Choroid plexus epithelial cell (primary cell): ENCODE data around the gene RPL39L.
A peak's percentile ranks its signal among the peaks of the same experiment; 100 is the strongest.

Source experiments
- DNase-seq: peaks from one replicate; pipeline ENCODE4 v3.0.0-alpha.2; 2010; ENCODE audit warnings: low read depth
- H3K4me3 ChIP-seq: 2 replicates; pipeline ENCODE4 v1.5.1; 2011; ENCODE audit warnings: low read depth, mild to moderate bottlenecking, control low read depth, low read length, moderate library complexity
- CTCF ChIP-seq: conservative IDR thresholded peaks from 2 replicates; pipeline ENCODE4 v1.5.1; 2011; ENCODE audit warnings: low read depth, mild to moderate bottlenecking, control low read depth, inconsistent platforms, low read length, moderate library complexity

The RPL39L gene

GRCh38 chr3:187101184-187102072 is 37.9 kb downstream of the RPL39L start:
- no peak for TF ChIP-seq CTCF
- peak overlapping the region; percentile 46 for H3K4me3 ChIP-seq
- DNase-seq = peak; percentile 93

- TF ChIP-seq CTCF = no peak
- DNase-seq = peak; percentile 19
- H3K4me3 ChIP-seq = no peak overlapping the region
These were observed 40.3 kb downstream of the RPL39L start for GRCh38 chr3:187098923-187099512.

GRCh38 chr3:187093320-187093719 is 46.0 kb downstream of the RPL39L start:
- DNase-seq = no peak
- no peak overlapping the region for H3K4me3 ChIP-seq
- TF ChIP-seq CTCF = no peak

- no peak for DNase-seq
- TF ChIP-seq CTCF = no peak
- H3K4me3 ChIP-seq = no peak overlapping the region
These were observed 50.6 kb downstream of the RPL39L start for GRCh38 chr3:187088701-187089100.

- no peak for DNase-seq
- no peak overlapping the region for H3K4me3 ChIP-seq
- no peak for TF ChIP-seq CTCF
These were observed 52.5 kb downstream of the RPL39L start for GRCh38 chr3:187086831-187087230.

GRCh38 chr3:187085933-187086332 is 53.4 kb downstream of the RPL39L start:
- no peak overlapping the region for H3K4me3 ChIP-seq
- no peak for TF ChIP-seq CTCF
- no peak for DNase-seq
